Ascending aorta (tissue), 2 donors: Measurements from ENCODE around the gene ABCA9. TPM values are rescaled to one million over a fixed set of nuclear protein-coding genes. Genes with fewer than 3 reads are reported as not detected.
A peak's percentile ranks its signal among the peaks of the same experiment; 100 is the strongest.

Experiments
- DNase-seq, 2 donors: peaks; one replicate each; pipeline ENCODE4 v3.0.0-alpha.2; 2019; ENCODE audit warnings: low spot score in 2 of 2
- H3K27ac ChIP-seq, 2 donors: fragments of 200-600 bp; sonication (generic); one replicate each; pipeline ENCODE4 v1.5.1; 2016 to 2017; ENCODE audit warnings: mild to moderate bottlenecking in 1 of 2
- H3K27me3 ChIP-seq: fragments of 200-600 bp; sonication (generic); one replicate; pipeline ENCODE4 v1.5.1; 2017
- H3K36me3 ChIP-seq, 2 donors: fragments of 200-600 bp; sonication (generic); one replicate each; pipeline ENCODE4 v1.5.1; 2016
- H3K4me1 ChIP-seq, 2 donors: fragments of 200-600 bp; sonication (generic); one replicate each; pipeline ENCODE4 v1.5.1; 2016 to 2017; ENCODE audit warnings: mild to moderate bottlenecking in 1 of 2
- H3K4me3 ChIP-seq, 2 donors: fragments of 200-600 bp; sonication (generic); one replicate each; pipeline ENCODE4 v1.5.1; 2016 to 2017; ENCODE audit warnings: mild to moderate bottlenecking in 1 of 2
- H3K9me3 ChIP-seq, 2 donors: fragments of 200-600 bp; sonication (generic); one replicate each; pipeline ENCODE4 v1.5.1; 2016
- intact Hi-C: fragments of 100-400 bp; cut with DNase I; formaldehyde crosslinking; loops from one replicate; pipeline ENCODE4 v1.15.1; 2023
- total RNA-seq: library from RNA; depleted of rRNA; stranded (reverse); fragments of >200 nt; gene quantifications from one replicate; pipeline ENCODE4 v1.1.0, GENCODE V29; 2016
- TF ChIP-seq, protein P1 (sequence below), 3 experiments: fragments of 200-600 bp in 2 of 3; fragments of 450-650 bp in 1 of 3; sonication (generic) in 2 of 3; IDR thresholded peaks; one replicate each; pipeline ENCODE4 v1.5.1; 2016 to 2019; ENCODE audit warnings: antibody characterized with exemption in 3 of 3, mild to moderate bottlenecking in 1 of 3, moderate library complexity in 1 of 3

The ABCA9 gene
- total RNA-seq, 1 donor from 2014 or later, result 10.9 TPM

DNA sequence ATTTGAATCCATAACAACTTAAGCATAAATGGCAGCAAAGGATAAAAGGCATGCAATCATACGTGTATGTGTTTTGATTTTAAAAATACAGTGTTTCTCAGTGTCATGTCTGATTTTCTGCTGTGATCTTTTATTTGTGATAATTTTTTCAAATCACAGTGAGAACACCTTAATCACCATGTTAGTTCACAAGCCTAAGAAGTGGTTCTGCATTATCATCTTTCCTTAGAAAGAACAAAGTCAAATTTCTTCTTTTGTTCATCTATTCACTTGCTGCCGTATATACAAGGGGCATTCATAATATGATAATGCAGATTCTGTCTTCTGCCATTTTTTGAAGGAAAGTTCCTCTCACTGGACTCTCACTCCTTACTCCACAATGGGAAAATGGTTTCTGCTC lies 33.3 kb upstream of the ABCA9 start:
- no peaks in the 10 kb centered on the region for H3K36me3 ChIP-seq
- no peak overlapping the region for H3K27ac ChIP-seq
- intact Hi-C loops, result no loop called here
- H3K27me3 ChIP-seq, result no peaks in the 10 kb centered on the region
- H3K4me3 ChIP-seq, result no peak overlapping the region
- TF ChIP-seq, protein P1, sequence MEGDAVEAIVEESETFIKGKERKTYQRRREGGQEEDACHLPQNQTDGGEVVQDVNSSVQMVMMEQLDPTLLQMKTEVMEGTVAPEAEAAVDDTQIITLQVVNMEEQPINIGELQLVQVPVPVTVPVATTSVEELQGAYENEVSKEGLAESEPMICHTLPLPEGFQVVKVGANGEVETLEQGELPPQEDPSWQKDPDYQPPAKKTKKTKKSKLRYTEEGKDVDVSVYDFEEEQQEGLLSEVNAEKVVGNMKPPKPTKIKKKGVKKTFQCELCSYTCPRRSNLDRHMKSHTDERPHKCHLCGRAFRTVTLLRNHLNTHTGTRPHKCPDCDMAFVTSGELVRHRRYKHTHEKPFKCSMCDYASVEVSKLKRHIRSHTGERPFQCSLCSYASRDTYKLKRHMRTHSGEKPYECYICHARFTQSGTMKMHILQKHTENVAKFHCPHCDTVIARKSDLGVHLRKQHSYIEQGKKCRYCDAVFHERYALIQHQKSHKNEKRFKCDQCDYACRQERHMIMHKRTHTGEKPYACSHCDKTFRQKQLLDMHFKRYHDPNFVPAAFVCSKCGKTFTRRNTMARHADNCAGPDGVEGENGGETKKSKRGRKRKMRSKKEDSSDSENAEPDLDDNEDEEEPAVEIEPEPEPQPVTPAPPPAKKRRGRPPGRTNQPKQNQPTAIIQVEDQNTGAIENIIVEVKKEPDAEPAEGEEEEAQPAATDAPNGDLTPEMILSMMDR (IDR thresholded peaks at IDR 0.05), result no peak
- no peak for DNase-seq
- no peaks in the 10 kb centered on the region for H3K9me3 ChIP-seq
- H3K4me1 ChIP-seq, result no peaks in the 10 kb centered on the region

DNA sequence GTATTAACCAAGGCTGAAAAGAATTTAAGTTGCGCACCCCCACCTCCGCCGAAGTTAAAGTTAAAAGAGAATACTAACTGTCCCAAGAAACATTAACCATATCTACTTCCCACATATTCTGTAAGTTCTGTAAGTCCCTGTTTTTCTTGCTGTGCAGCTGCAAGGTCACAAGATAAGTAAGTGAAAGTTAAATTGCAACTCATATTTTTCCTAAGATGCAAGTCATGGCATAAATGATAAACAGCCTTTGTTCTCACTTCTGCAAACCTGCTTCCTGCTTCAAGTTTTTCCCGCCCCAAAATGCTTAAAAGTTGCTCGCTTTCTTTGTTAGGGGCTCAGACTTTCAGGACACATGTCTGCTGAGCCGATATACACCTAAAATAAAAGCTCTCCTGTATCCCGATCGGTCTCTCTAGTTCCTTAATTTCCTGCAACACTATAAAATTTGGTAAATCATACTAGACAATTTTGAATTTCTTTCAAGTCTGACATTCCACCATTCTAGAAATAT lies 32.6 kb upstream of the ABCA9 start:
- Histone ChIP-seq H3K4me1 (no peaks in the 10 kb centered on the region), H3K27ac (no peak overlapping the region), H3K36me3 (no peaks in the 10 kb centered on the region), H3K9me3 (no peaks in the 10 kb centered on the region), H3K27me3 (no peaks in the 10 kb centered on the region), H3K4me3 (no peak overlapping the region)
- intact Hi-C loops, result no loop called here
- no peak for DNase-seq
- TF ChIP-seq, protein P1 (IDR thresholded peaks at IDR 0.05), result no peak

DNA sequence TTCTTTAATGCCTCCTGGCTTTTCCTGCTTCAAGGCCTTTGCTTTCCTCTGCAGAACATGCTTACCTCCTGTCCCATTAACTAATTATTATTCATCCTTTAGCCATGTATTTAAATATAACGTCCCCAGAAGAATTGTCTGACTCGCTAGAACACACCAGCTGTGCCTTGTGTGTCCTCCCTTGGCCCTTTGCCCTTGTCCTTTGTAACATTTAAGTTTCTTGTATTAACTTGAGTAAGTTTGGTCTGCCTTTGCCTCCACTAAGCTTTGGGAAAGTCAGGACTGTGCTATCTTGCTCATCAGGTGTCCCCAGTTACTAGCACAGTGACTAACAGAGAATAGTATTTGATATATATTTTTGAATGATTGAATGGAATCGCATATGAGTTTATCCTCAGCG lies 29.6 kb upstream of the ABCA9 start:
- Histone ChIP-seq H3K9me3 (no peaks in the 10 kb centered on the region), H3K4me1 (no peaks in the 10 kb centered on the region), H3K4me3 (no peak overlapping the region), H3K36me3 (no peaks in the 10 kb centered on the region), H3K27me3 (no peaks in the 10 kb centered on the region), H3K27ac (no peak overlapping the region)
- intact Hi-C loops, result no loop called here
- TF ChIP-seq, protein P1 (IDR thresholded peaks at IDR 0.05), result no peak
- no peak for DNase-seq

DNA sequence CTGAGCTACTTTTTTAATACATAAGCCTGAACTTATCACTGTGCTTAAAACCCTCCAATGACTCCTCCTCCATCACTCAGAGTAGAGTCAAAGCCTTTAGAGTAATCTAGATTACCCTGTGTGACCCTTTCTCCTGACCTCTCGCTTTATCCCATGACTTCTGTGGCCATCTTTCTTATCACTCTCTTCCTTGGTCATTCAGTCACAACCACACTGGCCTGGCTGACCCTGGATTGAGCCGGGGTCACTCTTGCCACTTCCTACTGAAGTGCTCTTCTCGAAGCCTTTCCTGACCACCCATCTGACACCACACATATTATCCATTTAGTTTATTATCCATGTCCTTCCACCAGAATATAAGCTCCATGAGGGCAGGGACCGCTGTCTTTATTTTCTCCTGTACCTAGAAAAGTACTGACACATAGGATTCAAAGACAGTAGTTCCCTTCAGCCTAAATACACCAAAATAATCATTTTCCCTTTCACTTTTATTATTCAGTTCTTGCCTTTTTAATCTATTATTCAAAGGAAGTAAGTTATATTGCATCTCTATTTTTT lies 28.0 kb upstream of the ABCA9 start:
- Histone ChIP-seq H3K36me3 (no peaks in the 10 kb centered on the region), H3K27me3 (no peaks in the 10 kb centered on the region), H3K9me3 (no peaks in the 10 kb centered on the region), H3K4me1 (no peaks in the 10 kb centered on the region), H3K27ac (no peak overlapping the region), H3K4me3 (no peak overlapping the region)
- intact Hi-C loops, result no loop called here
- TF ChIP-seq, protein P1 (IDR thresholded peaks at IDR 0.05), result no peak
- DNase-seq, result no peak

DNA sequence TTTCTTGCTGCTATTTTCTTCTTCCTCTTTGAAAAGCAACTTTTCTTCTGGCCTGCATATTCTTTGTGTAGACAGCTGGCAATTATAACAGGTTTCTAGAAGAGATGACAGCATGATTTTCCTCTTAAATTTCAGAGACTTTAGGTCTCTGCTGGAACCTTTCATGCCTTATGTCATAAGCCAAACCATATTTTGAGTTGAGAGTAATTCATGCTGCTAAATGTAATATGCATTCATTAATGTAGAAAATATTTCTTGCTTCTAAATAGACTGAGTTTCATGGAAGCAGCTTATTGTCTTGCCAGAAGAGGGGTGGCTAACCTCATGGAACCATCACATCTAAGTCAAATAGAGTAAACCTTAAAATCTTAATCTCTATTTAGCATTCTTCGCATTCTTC lies 25.9 kb upstream of the ABCA9 start:
- DNase-seq, result no peak
- intact Hi-C loops, result no loop called here
- TF ChIP-seq, protein P1 (IDR thresholded peaks at IDR 0.05), result no peak
- H3K36me3 ChIP-seq, result peaks cover 0 to 5% of the 10 kb centered on the region in 2 donors
- H3K27me3 ChIP-seq, result no peaks in the 10 kb centered on the region
- H3K9me3 ChIP-seq, result peaks cover 0 to 3% of the 10 kb centered on the region in 2 donors
- no peaks in the 10 kb centered on the region for H3K4me1 ChIP-seq
- H3K4me3 ChIP-seq, result no peak overlapping the region
- H3K27ac ChIP-seq, result no peak overlapping the region

DNA sequence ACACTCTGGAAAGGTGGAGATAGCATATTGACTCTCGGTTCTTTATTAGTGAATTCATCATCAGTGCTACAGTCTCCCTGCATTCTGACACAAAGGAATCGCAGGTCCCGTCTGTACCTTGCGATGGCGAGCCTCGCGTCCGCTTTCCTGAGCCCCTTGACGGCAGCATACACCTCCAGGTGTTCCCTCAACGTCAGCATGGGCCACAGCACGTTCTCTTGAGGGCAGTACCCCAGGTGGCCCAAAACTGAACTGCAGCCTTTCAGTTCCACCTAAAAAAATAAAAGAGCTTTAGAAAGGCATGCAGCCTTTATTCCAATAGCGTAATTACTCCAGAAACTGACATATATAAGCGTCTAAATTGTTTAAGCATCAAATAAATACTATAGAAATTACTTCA lies 24.2 kb upstream of the ABCA9 start:
- intact Hi-C loops, result no loop called here
- peaks cover 0 to 5% of the 10 kb centered on the region in 2 donors for H3K36me3 ChIP-seq

More for the DNA sequence above, 24.2 kb upstream of the ABCA9 start:
- TF ChIP-seq, protein P1 (IDR thresholded peaks at IDR 0.05), result peak in 1 of 3 experiments; percentile 20
- no peak overlapping the region for H3K4me3 ChIP-seq
- DNase-seq, result no peak
- no peaks in the 10 kb centered on the region for H3K27me3 ChIP-seq
- no peaks in the 10 kb centered on the region for H3K4me1 ChIP-seq
- peaks cover 0 to 3% of the 10 kb centered on the region in 2 donors for H3K9me3 ChIP-seq
- no peak overlapping the region for H3K27ac ChIP-seq
